ENCODE data around the gene EDA.

DNA sequence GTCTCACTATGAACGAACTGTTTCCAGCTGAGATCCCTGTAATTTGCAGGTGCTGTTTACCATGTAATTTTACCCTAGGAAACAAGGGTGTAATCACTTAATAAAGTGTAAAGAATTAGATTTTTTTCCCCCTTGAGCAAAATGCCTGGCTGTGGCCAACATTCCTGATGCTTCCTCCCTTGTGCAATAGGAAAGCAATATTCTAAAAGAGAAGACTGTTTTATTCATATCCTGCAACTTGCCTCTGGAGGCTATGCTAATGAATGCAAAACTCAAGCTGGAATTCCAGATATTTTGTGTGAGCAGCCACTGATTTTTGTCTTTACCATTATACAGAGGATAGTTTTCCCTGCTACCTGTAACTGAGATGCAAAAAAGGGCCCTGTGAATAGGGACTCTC, 335.8 kb downstream of the EDA start:
- TF ChIP-seq, protein P1, sequence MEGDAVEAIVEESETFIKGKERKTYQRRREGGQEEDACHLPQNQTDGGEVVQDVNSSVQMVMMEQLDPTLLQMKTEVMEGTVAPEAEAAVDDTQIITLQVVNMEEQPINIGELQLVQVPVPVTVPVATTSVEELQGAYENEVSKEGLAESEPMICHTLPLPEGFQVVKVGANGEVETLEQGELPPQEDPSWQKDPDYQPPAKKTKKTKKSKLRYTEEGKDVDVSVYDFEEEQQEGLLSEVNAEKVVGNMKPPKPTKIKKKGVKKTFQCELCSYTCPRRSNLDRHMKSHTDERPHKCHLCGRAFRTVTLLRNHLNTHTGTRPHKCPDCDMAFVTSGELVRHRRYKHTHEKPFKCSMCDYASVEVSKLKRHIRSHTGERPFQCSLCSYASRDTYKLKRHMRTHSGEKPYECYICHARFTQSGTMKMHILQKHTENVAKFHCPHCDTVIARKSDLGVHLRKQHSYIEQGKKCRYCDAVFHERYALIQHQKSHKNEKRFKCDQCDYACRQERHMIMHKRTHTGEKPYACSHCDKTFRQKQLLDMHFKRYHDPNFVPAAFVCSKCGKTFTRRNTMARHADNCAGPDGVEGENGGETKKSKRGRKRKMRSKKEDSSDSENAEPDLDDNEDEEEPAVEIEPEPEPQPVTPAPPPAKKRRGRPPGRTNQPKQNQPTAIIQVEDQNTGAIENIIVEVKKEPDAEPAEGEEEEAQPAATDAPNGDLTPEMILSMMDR (IDR thresholded peaks at IDR 0.05): no peak
- no peak for TF ChIP-seq ZFX (IDR thresholded peaks at IDR 0.05; ENCODE audit: borderline replicate concordance)
